ENCODE data around the gene CYSTM1. TPM values are rescaled to one million over a fixed set of nuclear protein-coding genes. Genes with fewer than 3 reads are reported as not detected.
A peak's percentile ranks its signal among the peaks of the same experiment; 100 is the strongest.

Gene CYSTM1
- polyA plus RNA-seq, 2 of the 4 experiments (the other 2 are of a cell fraction): 76.8 to 103 TPM

- peaks cover 60% of the 10 kb centered on the region for H3K4me1 ChIP-seq
- WGBS (ENCODE audit: missing lambda C conversion rate): 10% methylated on average over 1 of the region's 1 CpG
- CTCF ChIA-PET: interaction anchor here (0.8 to 3.1 kb wide), 7 partner anchors 34 to 71 kb away, joined by 3 to 11 read pairs (median 4); partner anchors contain the start of gene HBEGF
- peak overlapping the region; percentile 68 for H3K4me2 ChIP-seq
- POLR2A ChIA-PET: interaction anchor here (1.3 kb wide), 1 partner anchor 54 kb away, joined by 9 read pairs; the partner anchor contains the start of gene HBEGF
- H3K4me3 ChIP-seq: no peak overlapping the region
- TF ChIP-seq CEBPB (IDR thresholded peaks at IDR 0.05) (0 out of 4 replicates have a peak, but pooled peaks of 1 of the 2 experiments have one; percentile 24), ZFP36 (IDR thresholded peaks at IDR 0.05; ENCODE audit: borderline replicate concordance, partially characterized antibody) (no peak), NR3C1 (IDR thresholded peaks at IDR 0.05) (no peak), RNF2 (IDR thresholded peaks at IDR 0.05; ENCODE audit: borderline replicate concordance, low read depth) (no peak), ZSCAN20 (CRISPR knock-in tag; IDR thresholded peaks at IDR 0.05) (no peak), FOSL2 (IDR thresholded peaks at IDR 0.05) (no peak), FOSL2 (CRISPR knock-in tag; IDR thresholded peaks at IDR 0.05) (peak; percentile 51), HOXB5 (CRISPR knock-in tag; IDR thresholded peaks at IDR 0.05) (no peak), NFE2L2 (conservative IDR thresholded peaks at IDR 0.05; ENCODE audit: low read length) (no peak), ZC3H11A (IDR thresholded peaks at IDR 0.05) (no peak), JUNB (IDR thresholded peaks at IDR 0.05) (0 out of 2 replicates have a peak, but pooled peaks have one; percentile 29)
- TF ChIP-seq, protein P1, sequence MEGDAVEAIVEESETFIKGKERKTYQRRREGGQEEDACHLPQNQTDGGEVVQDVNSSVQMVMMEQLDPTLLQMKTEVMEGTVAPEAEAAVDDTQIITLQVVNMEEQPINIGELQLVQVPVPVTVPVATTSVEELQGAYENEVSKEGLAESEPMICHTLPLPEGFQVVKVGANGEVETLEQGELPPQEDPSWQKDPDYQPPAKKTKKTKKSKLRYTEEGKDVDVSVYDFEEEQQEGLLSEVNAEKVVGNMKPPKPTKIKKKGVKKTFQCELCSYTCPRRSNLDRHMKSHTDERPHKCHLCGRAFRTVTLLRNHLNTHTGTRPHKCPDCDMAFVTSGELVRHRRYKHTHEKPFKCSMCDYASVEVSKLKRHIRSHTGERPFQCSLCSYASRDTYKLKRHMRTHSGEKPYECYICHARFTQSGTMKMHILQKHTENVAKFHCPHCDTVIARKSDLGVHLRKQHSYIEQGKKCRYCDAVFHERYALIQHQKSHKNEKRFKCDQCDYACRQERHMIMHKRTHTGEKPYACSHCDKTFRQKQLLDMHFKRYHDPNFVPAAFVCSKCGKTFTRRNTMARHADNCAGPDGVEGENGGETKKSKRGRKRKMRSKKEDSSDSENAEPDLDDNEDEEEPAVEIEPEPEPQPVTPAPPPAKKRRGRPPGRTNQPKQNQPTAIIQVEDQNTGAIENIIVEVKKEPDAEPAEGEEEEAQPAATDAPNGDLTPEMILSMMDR (IDR thresholded peaks at IDR 0.05): no peak
- ATAC-seq: peak in 1 of 2 experiments; percentile 64; a peak in 4 of 6 replicates
- peak overlapping the region; percentile 39 to 67; a peak in 5 of 6 replicates for H3K27ac ChIP-seq
- no peak for FAIRE-seq
- peak in 1 of 2 experiments; percentile 19 for DNase-seq (ENCODE audit: low read depth in 1 of 2, low spot score in 1 of 2)
- H3K9me3 ChIP-seq: no peaks in the 10 kb centered on the region
These were observed 117.4 kb downstream of the CYSTM1 start for GRCh38 chr5:140292212-140293036.

Other genes starting within 250 kb of the CYSTM1 start
- gene NRG2, start 131.9 kb upstream of the CYSTM1 start, polyA plus RNA-seq (2011; rRNA removed): 0.65 and 1.1 TPM in 2 replicates
- 0.74 to 1.0 TPM (median 1.00 TPM) in 3 replicates for gene NRG2, start 131.9 kb upstream of the CYSTM1 start, polyA plus RNA-seq (2017; fragmentation: RNase III; extraction: RNeasy Plus Mini Kit Qiagen cat#74134 plus additional on column Dnase treatment)
- 3.4 and 4.5 TPM in 2 replicates for gene PURA, start 61.1 kb upstream of the CYSTM1 start, polyA plus RNA-seq (2011; rRNA removed)
- gene PURA, start 61.1 kb upstream of the CYSTM1 start, polyA plus RNA-seq (2017; fragmentation: RNase III; extraction: RNeasy Plus Mini Kit Qiagen cat#74134 plus additional on column Dnase treatment): 9.1 to 12.7 TPM (median 11.9 TPM) in 3 replicates
- 1.6 and 1.9 TPM in 2 replicates for gene IGIP, start 49.3 kb upstream of the CYSTM1 start, polyA plus RNA-seq (2011; rRNA removed)
- 0.81 to 0.90 TPM (median 0.84 TPM) in 3 replicates for gene IGIP, start 49.3 kb upstream of the CYSTM1 start, polyA plus RNA-seq (2017; fragmentation: RNase III; extraction: RNeasy Plus Mini Kit Qiagen cat#74134 plus additional on column Dnase treatment)
- gene PFDN1, start 127.9 kb downstream of the CYSTM1 start, polyA plus RNA-seq (2011; rRNA removed): 90.4 and 97.0 TPM in 2 replicates
- gene PFDN1, start 127.9 kb downstream of the CYSTM1 start, polyA plus RNA-seq (2017; fragmentation: RNase III; extraction: RNeasy Plus Mini Kit Qiagen cat#74134 plus additional on column Dnase treatment): 201 to 239 TPM (median 226 TPM) in 3 replicates
- gene HBEGF, start 171.4 kb downstream of the CYSTM1 start, polyA plus RNA-seq (2011; rRNA removed): 4.2 and 5.0 TPM in 2 replicates
- gene HBEGF, start 171.4 kb downstream of the CYSTM1 start, polyA plus RNA-seq (2017; fragmentation: RNase III; extraction: RNeasy Plus Mini Kit Qiagen cat#74134 plus additional on column Dnase treatment): 3.4 to 5.1 TPM (median 3.5 TPM) in 3 replicates
- not detected in 2 replicates for gene SLC4A9, start 185.0 kb downstream of the CYSTM1 start, polyA plus RNA-seq (2011; rRNA removed)
- gene SLC4A9, start 185.0 kb downstream of the CYSTM1 start, polyA plus RNA-seq (2017; fragmentation: RNase III; extraction: RNeasy Plus Mini Kit Qiagen cat#74134 plus additional on column Dnase treatment): not detected in 3 replicates
- gene ANKHD1, start 226.6 kb downstream of the CYSTM1 start, polyA plus RNA-seq (2011; rRNA removed): 94.1 and 111 TPM in 2 replicates
- gene ANKHD1, start 226.6 kb downstream of the CYSTM1 start, polyA plus RNA-seq (2017; fragmentation: RNase III; extraction: RNeasy Plus Mini Kit Qiagen cat#74134 plus additional on column Dnase treatment): 44.8 to 46.9 TPM (median 46.3 TPM) in 3 replicates

Measured in A549 (cell line).